Hematopoietic multipotent progenitor cell treated with erythropoietin and hydrocortisone succinate and interleukin-3 and kit ligand, for 8 days (in vitro differentiated cells): ENCODE results near the gene SPARCL1.
A peak's percentile ranks its signal among the peaks of the same experiment; 100 is the strongest.

Experiments
- DNase-seq: peaks from one replicate; pipeline ENCODE4 v3.0.0-alpha.2; 2015

Gene SPARCL1

DNA sequence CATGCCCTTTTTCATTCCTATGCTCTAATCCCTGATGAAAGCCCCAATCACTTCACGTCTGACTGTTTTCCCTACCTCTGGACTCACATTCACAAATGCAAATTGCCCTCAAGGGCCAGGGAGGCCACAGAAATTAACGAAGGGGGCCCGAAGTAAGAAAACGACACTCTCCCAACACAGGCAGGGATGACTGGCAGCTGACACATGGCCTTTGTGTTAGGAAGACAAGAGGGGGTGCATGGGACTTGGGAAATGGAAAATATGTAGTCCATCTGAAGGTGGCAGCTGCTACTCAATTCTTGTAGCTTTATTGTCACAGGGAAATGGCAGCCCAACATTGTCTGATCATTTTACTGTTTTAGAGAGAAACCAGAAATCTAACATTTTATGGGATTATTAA lies 12.3 kb upstream of the SPARCL1 start:
- no peak for DNase-seq

DNA sequence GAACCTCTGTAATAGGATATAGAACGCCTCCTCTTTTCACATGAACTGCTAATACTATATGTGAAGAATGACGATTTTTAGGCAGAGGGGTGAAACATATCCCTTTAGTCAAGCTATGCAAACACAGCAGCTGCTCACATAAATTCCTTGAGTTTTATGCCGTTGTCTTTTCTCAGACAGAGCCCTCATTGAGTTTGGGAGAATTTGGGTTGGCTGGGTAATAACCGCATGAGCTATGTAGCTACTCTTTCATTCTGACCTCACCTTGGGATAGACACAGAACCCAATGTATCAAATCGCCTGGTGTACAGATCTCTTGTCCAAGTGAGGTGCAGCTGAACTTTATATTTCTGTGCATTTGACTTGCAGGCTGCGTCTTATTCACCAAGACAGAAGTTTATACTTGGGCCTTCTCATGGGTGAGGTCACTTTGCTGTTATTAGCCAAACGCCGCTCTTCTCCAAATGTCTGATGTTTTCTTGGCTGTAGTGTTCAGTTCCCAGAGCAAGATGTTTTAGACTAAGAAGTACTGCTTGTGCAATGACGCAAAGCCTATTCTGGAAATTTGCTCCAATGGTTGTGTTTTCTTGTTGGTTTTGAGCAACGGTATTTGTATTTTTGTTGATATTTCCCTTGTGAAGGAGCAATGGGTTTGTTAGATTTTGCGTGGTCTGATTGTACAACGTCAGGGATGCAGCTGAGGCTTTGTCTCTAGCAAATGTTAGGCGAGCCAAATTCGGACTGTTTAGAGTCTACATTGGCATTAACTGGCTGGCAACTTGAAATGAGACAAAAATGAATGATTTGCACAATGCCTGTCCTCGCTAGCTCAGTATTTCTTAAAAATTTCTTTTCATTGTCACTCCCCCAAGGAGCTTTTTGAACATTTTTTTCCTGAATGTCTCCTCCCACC lies 11.2 kb upstream of the SPARCL1 start:
- no peak for DNase-seq

- no peak for DNase-seq
These were observed 3.7 kb upstream of the SPARCL1 start for GRCh38 chr4:87532907-87533306.

- no peak for DNase-seq
These were observed 2.9 kb upstream of the SPARCL1 start for GRCh38 chr4:87532109-87532508.

- DNase-seq = no peak
These were observed 2.4 kb upstream of the SPARCL1 start for GRCh38 chr4:87531621-87532020.

DNA sequence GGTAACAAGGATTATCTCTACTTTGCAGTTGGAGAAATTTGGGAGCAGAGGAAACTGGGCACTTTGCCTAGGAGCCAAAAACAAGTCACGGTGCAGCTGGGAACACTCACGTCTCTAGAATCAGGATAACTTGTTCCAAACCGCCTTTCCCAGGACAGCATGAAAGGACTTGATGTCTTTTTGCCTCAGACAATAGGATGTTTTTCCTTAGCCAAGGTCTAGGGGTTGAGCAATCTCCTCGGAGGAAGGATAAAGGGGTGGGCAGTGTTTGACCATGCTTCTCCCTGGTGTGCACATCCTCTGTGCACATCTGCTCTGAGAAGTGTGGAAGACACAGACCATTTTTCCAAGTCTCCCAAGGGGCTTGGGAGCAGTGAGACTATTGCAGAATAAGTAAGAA lies 1.7 kb upstream of the SPARCL1 start:
- DNase-seq = no peak

DNA sequence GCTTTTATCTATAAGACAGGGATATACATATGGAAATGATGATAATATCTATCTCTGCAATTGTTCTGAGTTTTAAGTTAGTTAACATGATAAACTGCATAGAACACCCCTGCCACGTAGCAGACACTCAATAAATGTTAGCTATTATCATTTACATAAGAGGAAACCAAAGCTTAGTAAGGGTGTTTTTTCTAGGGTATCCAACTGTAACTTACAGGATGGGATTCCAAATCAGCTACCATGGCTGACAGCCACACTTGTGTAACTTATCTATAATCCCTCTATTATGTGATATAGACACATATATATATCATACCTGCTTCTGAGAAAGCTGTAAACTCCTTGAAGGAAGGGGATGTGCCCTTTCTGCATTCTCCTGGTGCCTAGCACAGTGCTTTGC lies 1.1 kb upstream of the SPARCL1 start:
- DNase-seq = no peak

DNA sequence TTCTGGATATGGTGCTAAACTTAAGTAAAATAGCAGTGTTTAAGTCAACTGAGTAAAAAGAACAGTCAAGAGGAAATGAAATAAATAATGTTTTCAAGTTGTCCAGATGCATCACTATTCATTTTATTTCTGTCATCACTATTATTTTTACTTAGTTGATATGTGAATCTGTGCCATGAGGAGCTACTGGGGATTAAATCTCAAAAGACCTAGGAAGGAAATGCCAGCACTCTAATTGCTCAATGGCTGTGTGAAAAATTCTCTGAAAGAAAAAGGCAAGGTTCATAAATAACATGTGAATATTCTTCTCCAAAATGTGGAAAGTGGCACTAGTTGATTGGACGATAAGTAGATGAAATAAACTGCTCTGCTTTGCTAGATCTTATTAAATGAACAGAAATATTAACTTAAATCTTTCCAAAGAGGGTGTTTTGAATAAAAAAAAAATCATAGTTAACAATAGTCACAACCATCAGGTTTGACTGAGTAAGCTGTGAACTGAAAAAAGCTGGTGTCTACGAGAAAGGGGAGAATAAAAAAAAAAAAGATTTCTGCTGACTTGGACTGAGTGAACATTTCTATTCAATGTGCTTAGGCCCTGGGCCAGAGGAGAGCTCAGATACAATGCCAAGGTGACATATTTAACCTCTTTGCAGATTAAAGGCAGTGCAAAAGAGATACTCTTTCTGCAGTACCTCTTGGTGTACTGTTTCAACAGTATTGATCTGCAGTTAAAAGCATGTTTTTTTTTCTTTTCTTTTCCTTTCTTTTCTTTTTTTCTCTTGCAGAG lies 1.6 kb downstream of the SPARCL1 start:
- DNase-seq = no peak

GRCh38 chr4:87525636-87526295 lies 3.4 kb downstream of the SPARCL1 start:
- no peak for DNase-seq

- DNase-seq = no peak
These were observed 4.7 kb downstream of the SPARCL1 start for GRCh38 chr4:87524456-87524855.

GRCh38 chr4:87523307-87523706 lies 5.9 kb downstream of the SPARCL1 start:
- DNase-seq = no peak

- no peak for DNase-seq
These were observed 7.3 kb downstream of the SPARCL1 start for GRCh38 chr4:87521757-87522374.

GRCh38 chr4:87521319-87521718 lies 7.9 kb downstream of the SPARCL1 start:
- DNase-seq = no peak

DNA sequence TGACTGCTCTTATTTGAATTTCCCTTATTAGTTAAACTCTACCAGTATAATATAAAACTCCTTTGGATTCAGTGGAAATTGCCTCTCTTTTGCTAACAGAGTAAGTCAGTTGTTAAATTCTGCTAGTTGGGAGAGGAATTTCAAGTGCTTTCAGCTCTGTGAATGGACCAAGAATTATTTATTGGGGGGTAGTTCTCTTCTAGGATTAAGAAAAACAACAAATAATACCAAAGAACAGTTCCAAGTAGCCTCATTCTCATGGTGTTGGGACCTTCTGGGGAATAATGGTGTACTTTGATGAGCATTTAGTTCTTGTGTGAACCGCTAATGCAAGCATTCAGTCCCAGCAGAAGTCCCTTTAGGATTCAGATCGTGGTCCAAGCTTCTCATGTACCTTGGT lies 11.6 kb downstream of the SPARCL1 start:
- DNase-seq = no peak

- no peak for DNase-seq
These were observed 12.5 kb downstream of the SPARCL1 start for GRCh38 chr4:87516683-87517082.

- DNase-seq = no peak
These were observed 16.8 kb downstream of the SPARCL1 start for GRCh38 chr4:87512400-87512799.

DNA sequence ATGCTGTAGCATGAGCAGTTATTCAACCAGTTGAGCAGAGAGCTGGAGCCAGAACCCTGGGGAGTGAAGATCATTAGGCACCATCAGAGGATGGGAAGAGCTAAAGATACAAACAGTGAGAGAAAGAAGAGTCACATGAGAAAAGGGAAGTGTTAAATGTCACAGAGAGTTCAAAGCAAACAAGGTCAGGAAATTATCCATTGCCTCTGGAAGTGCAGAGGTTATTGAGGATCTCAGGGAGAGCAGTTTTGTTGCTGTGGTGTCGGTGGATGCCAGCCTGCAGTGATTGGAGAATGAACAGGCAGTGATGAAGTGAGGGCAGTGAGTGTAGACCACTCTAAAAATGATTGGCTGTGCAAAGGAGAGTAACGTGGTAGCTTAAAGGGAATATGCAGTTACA lies 17.7 kb downstream of the SPARCL1 start:
- DNase-seq = no peak

DNA sequence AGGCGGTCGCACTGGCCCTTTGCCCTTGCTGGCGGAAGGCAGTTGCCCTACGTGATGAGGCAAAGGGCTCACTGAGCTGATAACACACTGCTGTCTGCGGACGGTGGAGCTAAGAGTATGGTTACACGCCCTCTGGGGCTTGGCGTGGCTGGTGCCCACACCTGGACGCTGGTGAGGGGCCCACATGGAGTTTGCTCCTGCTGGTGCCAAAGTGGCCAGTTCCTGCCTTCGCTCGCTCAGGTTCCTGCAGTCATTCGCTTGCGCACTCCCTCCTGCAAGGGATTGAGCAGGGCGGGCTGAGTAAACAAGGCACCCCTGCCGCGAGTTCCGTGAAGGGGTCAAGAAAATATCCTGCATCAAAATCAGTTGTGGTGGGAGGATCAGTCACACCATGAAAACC lies 18.4 kb downstream of the SPARCL1 start:
- no peak for DNase-seq

DNA sequence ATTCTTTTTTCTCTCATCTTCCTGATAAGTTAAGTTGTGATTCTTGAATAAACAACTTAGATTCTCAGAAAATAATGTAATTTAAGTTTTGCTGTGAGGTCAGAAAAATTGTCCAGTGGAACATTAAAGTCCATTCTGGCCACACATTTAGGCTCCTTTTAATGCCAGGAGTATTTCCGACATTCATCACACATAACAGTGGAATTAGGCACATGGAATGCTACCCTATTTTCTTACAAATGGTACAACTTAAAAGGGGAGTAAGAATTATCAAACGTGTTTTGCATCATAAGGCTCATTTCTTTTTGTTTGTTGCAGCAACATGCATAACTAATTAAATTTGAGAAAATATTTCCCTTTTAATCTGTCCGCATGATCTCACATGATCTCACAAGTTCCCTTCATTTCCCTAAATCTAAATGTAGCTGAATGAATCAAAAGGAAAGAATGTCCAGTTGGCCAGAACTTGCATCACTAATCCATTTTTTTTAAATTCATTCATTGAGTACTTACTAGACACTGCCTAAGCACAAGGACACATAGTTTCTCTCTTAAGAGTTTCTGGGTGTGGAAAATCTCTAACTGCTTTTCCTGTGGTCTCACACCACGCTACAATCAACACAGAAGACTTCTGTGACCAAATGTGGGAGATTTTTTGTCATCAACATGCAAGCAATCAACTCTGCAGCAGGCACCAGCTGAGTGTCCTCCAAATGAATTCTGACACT lies 22.0 kb downstream of the SPARCL1 start:
- DNase-seq = no peak

DNA sequence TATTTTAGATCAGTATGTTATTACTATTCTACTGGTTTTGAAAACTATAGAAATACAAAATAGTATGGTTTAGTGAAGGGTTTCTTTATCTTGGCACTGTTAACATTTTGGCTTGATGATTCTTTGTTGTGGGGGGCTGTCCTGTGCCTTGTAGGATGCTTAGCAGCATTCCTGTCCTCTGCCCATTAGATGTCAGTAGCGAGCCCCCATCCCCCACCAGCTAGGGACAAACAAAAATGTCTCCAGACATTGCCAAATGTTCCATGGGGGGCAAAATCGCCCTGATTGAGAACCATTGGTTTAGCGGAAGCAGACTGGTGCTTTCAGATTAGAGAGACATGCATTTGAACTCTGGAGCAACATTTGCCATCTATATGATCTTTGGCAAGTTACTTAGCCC lies 23.3 kb downstream of the SPARCL1 start:
- DNase-seq = peak; percentile 7

DNA sequence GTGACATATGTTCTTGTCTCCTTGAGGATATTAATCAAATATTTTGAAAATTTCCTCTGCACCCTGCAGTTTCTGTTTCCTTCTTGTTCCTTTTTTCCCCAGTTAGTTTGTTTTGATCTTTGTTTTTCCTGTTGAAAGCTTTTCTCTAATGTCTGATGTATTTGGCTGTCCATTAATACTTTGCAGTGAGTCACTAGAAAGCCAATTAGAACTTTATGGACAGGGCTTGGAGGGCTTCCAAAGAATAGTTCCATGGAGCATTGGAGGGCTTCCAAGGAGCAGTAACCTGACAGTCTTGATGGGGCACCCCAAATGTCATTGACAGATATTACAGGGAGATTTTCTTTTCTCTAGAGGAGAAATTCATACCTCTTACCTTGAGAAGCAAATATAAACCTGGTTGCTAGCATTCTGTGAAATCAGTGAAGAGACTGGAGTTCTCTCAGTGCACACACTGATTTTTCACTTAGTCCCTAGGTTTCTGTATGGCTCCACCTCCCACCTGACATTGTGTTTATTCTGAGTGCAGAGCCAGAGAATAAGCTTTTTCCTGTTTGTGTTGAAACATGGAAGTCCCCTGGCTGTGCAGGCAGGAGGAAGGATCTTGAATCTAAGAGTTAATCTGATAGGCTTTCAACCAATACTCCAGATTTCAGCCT lies 26.5 kb downstream of the SPARCL1 start:
- DNase-seq = no peak

- no peak for DNase-seq
These were observed 29.1 kb downstream of the SPARCL1 start for GRCh38 chr4:87500092-87500462.
